Heart left ventricle (tissue), 16 donors: Measurements from ENCODE around the gene FAM83E. TPM values are rescaled to one million over a fixed set of nuclear protein-coding genes. Genes with fewer than 3 reads are reported as not detected.

ENCODE experiments used
- ATAC-seq, 4 donors: fragments of 200-7000 bp; cut with Tn5 transposase; one replicate each; pipeline ENCODE4 v1.9.1; 2020 to 2022; ENCODE audit warnings: moderate library complexity in 4 of 4, mild to moderate bottlenecking in 3 of 4, moderate number of reproducible peaks in 1 of 4
- DNase-seq, 5 donors: peaks; one replicate each; pipeline ENCODE4 v3.0.0-alpha.2; 2020
- H3K27ac ChIP-seq, 12 donors: fragments of 200-600 bp; sonication (generic) in 4 of 12; one replicate each; pipeline versions ENCODE4 v1.5.0 to v1.8.0; 2016 to 2022; ENCODE audit warnings: mild to moderate bottlenecking in 2 of 12
- H3K27me3 ChIP-seq, 9 donors: fragments of 200-600 bp; sonication (generic) in 2 of 9; one replicate each; pipeline versions ENCODE4 v1.5.1 to v1.8.0; 2016 to 2022; ENCODE audit warnings: mild to moderate bottlenecking in 3 of 9
- H3K36me3 ChIP-seq, 9 donors: fragments of 200-600 bp; sonication (generic) in 2 of 9; one replicate each; pipeline versions ENCODE4 v1.5.0 to v1.8.0; 2018 to 2022; ENCODE audit warnings: mild to moderate bottlenecking in 2 of 9
- H3K4me1 ChIP-seq, 12 donors: fragments of 200-600 bp; sonication (generic) in 4 of 12; one replicate each; pipeline versions ENCODE4 v1.5.0 to v1.8.0; 2016 to 2022; ENCODE audit warnings: mild to moderate bottlenecking in 3 of 12
- H3K4me3 ChIP-seq, 12 donors: fragments of 200-600 bp; sonication (generic) in 4 of 12; one replicate each; pipeline versions ENCODE4 v1.5.0 to v1.8.0; 2017 to 2022; ENCODE audit warnings: mild to moderate bottlenecking in 9 of 12, moderate library complexity in 4 of 12
- H3K9me3 ChIP-seq, 12 donors: fragments of 200-600 bp; sonication (generic) in 4 of 12; one replicate each; pipeline versions ENCODE4 v1.5.0 to v1.8.0; 2016 to 2022; ENCODE audit warnings: mild to moderate bottlenecking in 1 of 12
- POLR2A ChIP-seq, 2 donors: fragments of 450-650 bp; IDR thresholded peaks; one replicate each; pipeline ENCODE4 v1.6.1; 2017; ENCODE audit warnings: antibody characterized with exemption in 2 of 2, mild to moderate bottlenecking in 2 of 2, moderate library complexity in 2 of 2
- WGBS, 4 donors: extraction: QIAGEN DNeasy Blood & Tissue Kit in 2 of 4; methylation state at CpG; one replicate each; pipeline versions ENCODE4 v1.1.5 to v1.1.7; 2013 to 2018; 5-methylcytosine and 5-hydroxymethylcytosine counted together
- intact Hi-C, 10 donors: fragments of 100-400 bp; cut with DNase I; formaldehyde crosslinking; loops; one replicate each; pipeline versions ENCODE4 v1.11.1 to v1.14.2; 2022
- polyA plus RNA-seq, 2 donors: library from polyadenylated mRNA; stranded (reverse); fragments of 200-250 nt; gene quantifications; one replicate each; pipeline ENCODE4 v1.2.3, GENCODE V29; 2013
- total RNA-seq, 9 donors: library from RNA; depleted of rRNA in 2 of 9; stranded (reverse); fragments of >200 nt in 2 of 9; fragmentation: NEBNext Ultra II Directional in 3 of 9; extraction: Animal tissue kit (Norgen Biotek cat#: 25700) in 3 of 9; gene quantifications; one replicate each; pipeline versions ENCODE4 v1.1.0 to v1.2.4, GENCODE V29; 2016 to 2023
- TF ChIP-seq, protein P1 (sequence below), 12 donors: fragments of 200-600 bp; sonication (generic) in 4 of 12; IDR thresholded peaks; one replicate each; pipeline versions ENCODE4 v1.5.0 to v1.8.0; 2018 to 2022; ENCODE audit warnings: antibody characterized with exemption in 12 of 12, mild to moderate bottlenecking in 5 of 12
- donor health status: ischemic (EF 13 %, LVEDD 7.1; RV severe dilation, severe dysfunction).
- donor health status: healthy with polysubstance abuse.
- donor health status: DM: no; HTN: yes; CAD: no.
- donor health status: DM: no; HTN: no; CAD: no.
- donor health status: ischemic (EF 25% LVEDD 6.9; RV normal size, moderate dysfunction).
- donor health status: ischemic (EF 25% LVEDD 5.7; RV mildly dilated, moderate dysfunction).
- donor health status: healthy.
- donor health status: DM: yes; HTN: yes; CAD: no.
- donor health status: ischemic (EF 35%, LVEDD 5.7; RV mildly dilated, moderate dysfunction).
- donor health status: nonischemic (EF 11% LVEDD 7.7; RV severe dilation, severe dysfunction).
- donor health status: DM: yes; HTN: yes; CAD: no.
- donor health status: PGD.
- donor health status: ischemic (EF 29% LVEDD 5.4; RV normal size, mild dysfunction).
- donor health status: nonischemic (EF 23%, LVEDD 6.1; RV moderate dilation, normal function).

Gene FAM83E
- total and polyA plus RNA-seq, 11 donors = 0.14 TPM; not detected in 10

DNA sequence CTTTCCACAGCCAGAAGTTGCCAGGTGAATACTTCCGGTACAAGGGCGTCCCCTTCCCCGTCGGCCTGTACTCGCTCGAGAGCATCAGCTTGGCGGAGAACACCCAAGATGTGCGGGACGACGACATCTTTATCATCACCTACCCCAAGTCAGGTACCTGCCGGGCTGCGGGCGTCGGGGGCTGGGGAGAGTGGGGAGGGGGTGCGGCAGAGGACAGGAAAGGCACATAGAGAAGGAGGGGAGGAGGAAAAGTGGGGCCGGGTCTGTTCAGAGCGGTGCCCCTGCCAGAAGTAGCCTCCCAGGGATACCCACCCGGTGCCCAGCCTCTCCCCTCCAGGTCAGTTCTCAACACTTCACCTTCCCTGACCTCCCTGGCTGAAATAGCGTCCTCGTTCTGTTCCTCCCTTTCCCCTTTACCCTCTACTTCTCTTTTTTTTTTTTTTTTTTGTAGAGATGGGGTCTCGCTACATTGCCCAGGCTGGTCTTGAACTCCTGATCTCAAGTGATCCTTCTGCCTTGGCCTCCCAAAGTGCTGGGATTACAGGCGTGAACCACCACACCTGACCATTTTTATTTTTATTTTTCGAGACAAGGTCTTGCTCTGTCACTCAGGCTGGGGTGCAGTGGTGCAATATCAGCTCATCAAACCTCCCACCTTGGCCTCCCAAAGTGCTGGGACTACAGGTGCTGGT lies 38.8 kb downstream of the FAM83E start:
- DNase-seq = no peak

GRCh38 chr19:48573163-48573505 lies 41.7 kb downstream of the FAM83E start:
- peaks cover 0 to 8% (median 6%) of the 10 kb centered on the region in 12 donors for H3K4me1 ChIP-seq
- TF ChIP-seq, protein P1, sequence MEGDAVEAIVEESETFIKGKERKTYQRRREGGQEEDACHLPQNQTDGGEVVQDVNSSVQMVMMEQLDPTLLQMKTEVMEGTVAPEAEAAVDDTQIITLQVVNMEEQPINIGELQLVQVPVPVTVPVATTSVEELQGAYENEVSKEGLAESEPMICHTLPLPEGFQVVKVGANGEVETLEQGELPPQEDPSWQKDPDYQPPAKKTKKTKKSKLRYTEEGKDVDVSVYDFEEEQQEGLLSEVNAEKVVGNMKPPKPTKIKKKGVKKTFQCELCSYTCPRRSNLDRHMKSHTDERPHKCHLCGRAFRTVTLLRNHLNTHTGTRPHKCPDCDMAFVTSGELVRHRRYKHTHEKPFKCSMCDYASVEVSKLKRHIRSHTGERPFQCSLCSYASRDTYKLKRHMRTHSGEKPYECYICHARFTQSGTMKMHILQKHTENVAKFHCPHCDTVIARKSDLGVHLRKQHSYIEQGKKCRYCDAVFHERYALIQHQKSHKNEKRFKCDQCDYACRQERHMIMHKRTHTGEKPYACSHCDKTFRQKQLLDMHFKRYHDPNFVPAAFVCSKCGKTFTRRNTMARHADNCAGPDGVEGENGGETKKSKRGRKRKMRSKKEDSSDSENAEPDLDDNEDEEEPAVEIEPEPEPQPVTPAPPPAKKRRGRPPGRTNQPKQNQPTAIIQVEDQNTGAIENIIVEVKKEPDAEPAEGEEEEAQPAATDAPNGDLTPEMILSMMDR (IDR thresholded peaks at IDR 0.05) = no peak
- TF ChIP-seq POLR2A (IDR thresholded peaks at IDR 0.05) = no peak
- DNase-seq (peak in 2 of 5 donors; percentile 16 to 52), ATAC-seq (peak; percentile 15 to 58 (median 39))
- intact Hi-C loops = loop anchor here in 1 of 10 donors (5.0 kb wide), 1 partner anchor 66 kb away; no protein-coding TSS in a partner anchor
- no peak overlapping the region for H3K4me3 ChIP-seq
- no peaks in the 10 kb centered on the region for H3K27me3 ChIP-seq
- no peaks in the 10 kb centered on the region for H3K36me3 ChIP-seq
- no peaks in the 10 kb centered on the region for H3K9me3 ChIP-seq
- 57 to 65% (median 61%) methylated on average over 12 of the region's 12 CpGs for WGBS, 4 donors
- H3K27ac ChIP-seq = peak overlapping the region in 7 of 12 donors; percentile 25 to 57 (median 39)

More for the DNA sequence above, 38.8 kb downstream of the FAM83E start:
- TF ChIP-seq, protein P1 (IDR thresholded peaks at IDR 0.05) = no peak
- Histone ChIP-seq H3K36me3 (no peaks in the 10 kb centered on the region), H3K27ac (no peak overlapping the region), H3K9me3 (no peaks in the 10 kb centered on the region), H3K4me3 (no peak overlapping the region), H3K4me1 (peaks cover 0 to 5% (median 0%) of the 10 kb centered on the region in 12 donors), H3K27me3 (no peaks in the 10 kb centered on the region)
- 73 to 81% (median 77%) methylated on average over 23 of the region's 23 CpGs for WGBS, 4 donors
- intact Hi-C loops = no loop called here
- no peak for ATAC-seq

- Histone ChIP-seq H3K4me1 (peaks cover 0 to 15% (median 8%) of the 10 kb centered on the region in 12 donors), H3K36me3 (no peaks in the 10 kb centered on the region), H3K27ac (no peak overlapping the region), H3K4me3 (no peak overlapping the region), H3K9me3 (no peaks in the 10 kb centered on the region), H3K27me3 (no peaks in the 10 kb centered on the region)
- 69 to 91% (median 71%) methylated on average over 5 of the region's 5 CpGs for WGBS, 4 donors
- DNase-seq (no peak), ATAC-seq (no peak)
- intact Hi-C loops = loop anchor here in 1 of 10 donors (5.0 kb wide), 1 partner anchor 64 kb away; no protein-coding TSS in a partner anchor
- TF ChIP-seq, protein P1 (IDR thresholded peaks at IDR 0.05) = no peak
- TF ChIP-seq POLR2A (IDR thresholded peaks at IDR 0.05) = no peak
Observed at GRCh38 chr19:48571378-48572162, 43.3 kb downstream of the FAM83E start.

GRCh38 chr19:48569814-48570213 lies 45.1 kb downstream of the FAM83E start:
- intact Hi-C loops = loop anchor here in 1 of 10 donors (5.0 kb wide), 1 partner anchor 63 kb away; no protein-coding TSS in a partner anchor
- TF ChIP-seq, protein P1 (IDR thresholded peaks at IDR 0.05) = no peak
- no peak for TF ChIP-seq POLR2A (IDR thresholded peaks at IDR 0.05)
- no peak for ATAC-seq

More at GRCh38 chr19:48569814-48570213, 45.1 kb downstream of the FAM83E start:
- 53 to 66% (median 59%) methylated on average over 10 to 11 of the region's 11 CpGs for WGBS, 4 donors
- H3K36me3 ChIP-seq = no peaks in the 10 kb centered on the region
- no peak overlapping the region for H3K4me3 ChIP-seq
- peaks cover 0 to 15% (median 8%) of the 10 kb centered on the region in 12 donors for H3K4me1 ChIP-seq
- H3K9me3 ChIP-seq = no peaks in the 10 kb centered on the region
- no peak for DNase-seq
- no peak overlapping the region for H3K27ac ChIP-seq
- H3K27me3 ChIP-seq = no peaks in the 10 kb centered on the region
